ENCODE measurements around the gene GALNT11.

GALNT11 gene

GRCh38 chr7:152136686-152137085 is 111.2 kb downstream of the GALNT11 start:
- no peak overlapping the region for H2BK120ac ChIP-seq (ENCODE audit: low read depth, low read length)
- peaks cover 3% of the 10 kb centered on the region for H3K36me3 ChIP-seq (ENCODE audit: control insufficient read depth, insufficient read depth, low read length)
- H3K56ac ChIP-seq (ENCODE audit: low read length) = no peak overlapping the region
- DNase-seq = peak; percentile 8
- no peak overlapping the region for H3K27ac ChIP-seq (ENCODE audit: low read depth, low read length)
- H3K4me1 ChIP-seq (ENCODE audit: control insufficient read depth, low read depth, low read length) = no peaks in the 10 kb centered on the region
- H4K8ac ChIP-seq (ENCODE audit: low read depth, low read length) = no peak overlapping the region
- no peak overlapping the region for H3K4me2 ChIP-seq (ENCODE audit: low read length)
- H3K79me1 ChIP-seq (ENCODE audit: low read length) = no peaks in the 10 kb centered on the region
- no peak overlapping the region for H3K9ac ChIP-seq (ENCODE audit: low read length)
- no peak overlapping the region for H2BK15ac ChIP-seq (replicated peaks; ENCODE audit: low read depth)
- no peak overlapping the region for H3K4me3 ChIP-seq (ENCODE audit: low read length)
- H2BK5ac ChIP-seq (ENCODE audit: low read length) = no peak overlapping the region
- H3K18ac ChIP-seq (ENCODE audit: low read length) = no peak overlapping the region
- no peak overlapping the region for H3K23ac ChIP-seq (ENCODE audit: low read length)
- no peak overlapping the region for H4K5ac ChIP-seq (ENCODE audit: low read length)
- H2AK5ac ChIP-seq (ENCODE audit: low read length) = no peak overlapping the region
- H3K4ac ChIP-seq (ENCODE audit: low read depth, low read length) = no peak overlapping the region
- no peaks in the 10 kb centered on the region for H3K79me2 ChIP-seq (ENCODE audit: control insufficient read depth, insufficient read depth, low read length)
- H3K27me3 ChIP-seq (ENCODE audit: insufficient read depth, low read length, poor library complexity) = no peaks in the 10 kb centered on the region
- no CpG with 5 or more reads among the region's 9 CpGs for WGBS (ENCODE audit: extremely low coverage, insufficient coverage, low lambda C conversion rate)

- H3K79me2 ChIP-seq (ENCODE audit: control insufficient read depth, insufficient read depth, low read length) = no peaks in the 10 kb centered on the region
- H3K4me2 ChIP-seq (ENCODE audit: low read length) = no peak overlapping the region
- H3K9ac ChIP-seq (ENCODE audit: low read length) = no peak overlapping the region
- H2AK5ac ChIP-seq (ENCODE audit: low read length) = no peak overlapping the region
- no peak overlapping the region for H3K27ac ChIP-seq (ENCODE audit: low read depth, low read length)
- H3K18ac ChIP-seq (ENCODE audit: low read length) = no peak overlapping the region
- no peak overlapping the region for H3K4ac ChIP-seq (ENCODE audit: low read depth, low read length)
- H3K36me3 ChIP-seq (ENCODE audit: control insufficient read depth, insufficient read depth, low read length) = peaks cover 3% of the 10 kb centered on the region
- H3K4me1 ChIP-seq (ENCODE audit: control insufficient read depth, low read depth, low read length) = no peaks in the 10 kb centered on the region
- no peak overlapping the region for H3K56ac ChIP-seq (ENCODE audit: low read length)
- no peak overlapping the region for H2BK120ac ChIP-seq (ENCODE audit: low read depth, low read length)
- H4K5ac ChIP-seq (ENCODE audit: low read length) = no peak overlapping the region
- no peak overlapping the region for H2BK15ac ChIP-seq (replicated peaks; ENCODE audit: low read depth)
- no CpG with 5 or more reads among the region's 7 CpGs for WGBS (ENCODE audit: extremely low coverage, insufficient coverage, low lambda C conversion rate)
- no peak overlapping the region for H3K23ac ChIP-seq (ENCODE audit: low read length)
- H3K27me3 ChIP-seq (ENCODE audit: insufficient read depth, low read length, poor library complexity) = no peaks in the 10 kb centered on the region
- no peak overlapping the region for H4K8ac ChIP-seq (ENCODE audit: low read depth, low read length)
- no peaks in the 10 kb centered on the region for H3K79me1 ChIP-seq (ENCODE audit: low read length)
- H2BK5ac ChIP-seq (ENCODE audit: low read length) = no peak overlapping the region
- no peak for DNase-seq
- no peak overlapping the region for H3K4me3 ChIP-seq (ENCODE audit: low read length)
Observed at GRCh38 chr7:152137476-152138025, 112.1 kb downstream of the GALNT11 start.

DNA sequence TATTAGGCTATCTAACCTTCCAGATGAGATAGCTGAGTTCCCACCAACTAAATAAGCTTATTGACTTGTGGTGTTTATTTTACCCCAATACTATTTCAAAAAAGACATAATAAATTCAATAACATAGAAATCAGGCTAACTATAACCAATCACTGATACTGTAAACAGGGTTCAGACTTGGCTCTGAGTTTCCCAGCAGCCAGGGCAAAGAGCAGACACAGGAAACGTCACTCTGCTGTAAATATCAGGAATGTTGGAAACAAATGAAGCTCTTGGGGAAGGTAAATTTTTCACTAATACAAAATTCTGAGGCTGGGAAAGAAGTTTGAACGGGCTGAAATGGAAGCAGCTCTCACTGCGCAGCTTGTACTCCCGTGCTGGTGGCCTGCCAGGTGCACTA is 114.6 kb downstream of the GALNT11 start:
- Histone ChIP-seq H4K8ac (ENCODE audit: low read depth, low read length) (no peak overlapping the region), H3K23ac (ENCODE audit: low read length) (no peak overlapping the region), H3K4me1 (ENCODE audit: control insufficient read depth, low read depth, low read length) (no peaks in the 10 kb centered on the region), H3K4me3 (ENCODE audit: low read length) (no peak overlapping the region), H3K18ac (ENCODE audit: low read length) (no peak overlapping the region), H3K27me3 (ENCODE audit: insufficient read depth, low read length, poor library complexity) (no peaks in the 10 kb centered on the region), H2BK15ac (replicated peaks; ENCODE audit: low read depth) (no peak overlapping the region), H3K27ac (ENCODE audit: low read depth, low read length) (no peak overlapping the region), H3K79me1 (ENCODE audit: low read length) (no peaks in the 10 kb centered on the region), H2AK5ac (ENCODE audit: low read length) (no peak overlapping the region), H3K36me3 (ENCODE audit: control insufficient read depth, insufficient read depth, low read length) (peaks cover 3% of the 10 kb centered on the region), H3K56ac (ENCODE audit: low read length) (no peak overlapping the region), H3K79me2 (ENCODE audit: control insufficient read depth, insufficient read depth, low read length) (no peaks in the 10 kb centered on the region), H2BK5ac (ENCODE audit: low read length) (no peak overlapping the region), H4K5ac (ENCODE audit: low read length) (no peak overlapping the region), H3K4ac (ENCODE audit: low read depth, low read length) (no peak overlapping the region), H3K4me2 (ENCODE audit: low read length) (no peak overlapping the region), H3K9ac (ENCODE audit: low read length) (no peak overlapping the region), H2BK120ac (ENCODE audit: low read depth, low read length) (no peak overlapping the region)
- no peak for DNase-seq
- no CpG with 5 or more reads among the region's 4 CpGs for WGBS (ENCODE audit: extremely low coverage, insufficient coverage, low lambda C conversion rate)

DNA sequence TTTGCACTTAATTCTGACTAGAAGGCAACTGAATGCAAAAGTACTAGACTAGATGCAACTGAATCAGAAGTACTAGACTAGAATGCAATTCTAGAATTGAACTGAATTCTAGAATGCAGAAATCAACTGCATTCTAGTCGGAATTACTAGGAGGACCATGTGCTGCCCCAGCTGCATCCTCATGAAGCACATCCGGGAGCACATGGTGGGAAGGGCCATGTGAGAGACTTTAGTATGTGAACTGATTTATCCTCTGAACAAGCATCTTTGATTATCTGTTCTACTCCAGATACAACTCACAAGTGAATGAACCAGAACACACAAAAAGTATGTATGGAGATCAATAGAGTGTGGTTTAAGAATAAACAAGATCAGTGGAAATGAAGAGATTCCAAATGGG is 115.1 kb downstream of the GALNT11 start:
- no peak overlapping the region for H2BK120ac ChIP-seq (ENCODE audit: low read depth, low read length)
- H4K5ac ChIP-seq (ENCODE audit: low read length) = no peak overlapping the region
- no peaks in the 10 kb centered on the region for H3K27me3 ChIP-seq (ENCODE audit: insufficient read depth, low read length, poor library complexity)
- no peaks in the 10 kb centered on the region for H3K79me1 ChIP-seq (ENCODE audit: low read length)
- no peak overlapping the region for H3K27ac ChIP-seq (ENCODE audit: low read depth, low read length)
- H3K23ac ChIP-seq (ENCODE audit: low read length) = no peak overlapping the region
- H3K36me3 ChIP-seq (ENCODE audit: control insufficient read depth, insufficient read depth, low read length) = peaks cover 3% of the 10 kb centered on the region
- H2BK15ac ChIP-seq (replicated peaks; ENCODE audit: low read depth) = no peak overlapping the region
- no peak overlapping the region for H3K9ac ChIP-seq (ENCODE audit: low read length)
- no peak overlapping the region for H2BK5ac ChIP-seq (ENCODE audit: low read length)
- H2AK5ac ChIP-seq (ENCODE audit: low read length) = no peak overlapping the region
- H3K79me2 ChIP-seq (ENCODE audit: control insufficient read depth, insufficient read depth, low read length) = no peaks in the 10 kb centered on the region
- no peak overlapping the region for H3K56ac ChIP-seq (ENCODE audit: low read length)
- H3K18ac ChIP-seq (ENCODE audit: low read length) = no peak overlapping the region
- no CpG with 5 or more reads among the region's 2 CpGs for WGBS (ENCODE audit: extremely low coverage, insufficient coverage, low lambda C conversion rate)
- no peak overlapping the region for H4K8ac ChIP-seq (ENCODE audit: low read depth, low read length)
- no peak for DNase-seq
- no peaks in the 10 kb centered on the region for H3K4me1 ChIP-seq (ENCODE audit: control insufficient read depth, low read depth, low read length)
- no peak overlapping the region for H3K4me2 ChIP-seq (ENCODE audit: low read length)
- H3K4ac ChIP-seq (ENCODE audit: low read depth, low read length) = no peak overlapping the region
- no peak overlapping the region for H3K4me3 ChIP-seq (ENCODE audit: low read length)

DNA sequence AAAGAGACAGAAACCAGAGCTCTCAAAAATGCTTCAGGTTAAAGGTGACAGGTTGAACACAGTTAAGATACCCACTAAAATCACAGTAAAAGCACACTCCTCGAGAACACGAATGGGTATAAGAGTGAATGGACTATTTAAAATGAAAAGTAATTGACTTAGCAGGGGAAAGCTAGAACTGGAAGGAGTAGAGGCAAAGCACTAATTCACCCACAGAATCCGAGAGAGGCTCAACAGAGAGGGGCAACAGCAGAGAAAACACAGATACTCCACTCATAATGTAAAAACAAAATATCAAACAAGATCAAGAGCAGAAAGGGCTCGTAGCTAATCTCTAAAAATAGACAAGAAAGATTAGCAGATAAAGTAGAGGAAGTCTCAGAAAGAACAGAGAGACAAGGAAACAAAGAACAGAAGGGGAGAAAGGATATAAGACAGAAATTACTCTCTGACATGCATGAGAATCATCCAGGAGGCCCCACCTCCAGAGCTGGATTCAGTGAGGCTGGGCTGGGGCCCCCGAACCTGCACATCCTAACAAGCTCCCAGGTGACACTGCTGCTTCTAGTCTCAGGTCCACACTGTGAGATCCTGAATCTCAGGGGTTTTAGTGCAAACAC is 117.6 kb downstream of the GALNT11 start:
- no peak overlapping the region for H3K27ac ChIP-seq (ENCODE audit: low read depth, low read length)
- H2BK15ac ChIP-seq (replicated peaks; ENCODE audit: low read depth) = no peak overlapping the region
- H3K18ac ChIP-seq (ENCODE audit: low read length) = no peak overlapping the region
- H3K4me2 ChIP-seq (ENCODE audit: low read length) = no peak overlapping the region
- DNase-seq = no peak
- H4K8ac ChIP-seq (ENCODE audit: low read depth, low read length) = no peak overlapping the region
- no peaks in the 10 kb centered on the region for H3K79me2 ChIP-seq (ENCODE audit: control insufficient read depth, insufficient read depth, low read length)
- no peaks in the 10 kb centered on the region for H3K79me1 ChIP-seq (ENCODE audit: low read length)
- no CpG with 5 or more reads among the region's 5 CpGs for WGBS (ENCODE audit: extremely low coverage, insufficient coverage, low lambda C conversion rate)
- H2AK5ac ChIP-seq (ENCODE audit: low read length) = no peak overlapping the region
- H3K9ac ChIP-seq (ENCODE audit: low read length) = no peak overlapping the region
- no peak overlapping the region for H3K56ac ChIP-seq (ENCODE audit: low read length)
- no peaks in the 10 kb centered on the region for H3K27me3 ChIP-seq (ENCODE audit: insufficient read depth, low read length, poor library complexity)
- no peak overlapping the region for H2BK120ac ChIP-seq (ENCODE audit: low read depth, low read length)
- H3K4me1 ChIP-seq (ENCODE audit: control insufficient read depth, low read depth, low read length) = no peaks in the 10 kb centered on the region
- no peak overlapping the region for H2BK5ac ChIP-seq (ENCODE audit: low read length)
- H3K4me3 ChIP-seq (ENCODE audit: low read length) = no peak overlapping the region
- no peak overlapping the region for H4K5ac ChIP-seq (ENCODE audit: low read length)
- no peak overlapping the region for H3K4ac ChIP-seq (ENCODE audit: low read depth, low read length)
- H3K23ac ChIP-seq (ENCODE audit: low read length) = no peak overlapping the region
- H3K36me3 ChIP-seq (ENCODE audit: control insufficient read depth, insufficient read depth, low read length) = peaks cover 3% of the 10 kb centered on the region

All from mesendoderm (in vitro differentiated cells).